Neuronal stem cell (in vitro differentiated cells): Measurements from ENCODE around the gene TSPEAR.

Experiments used
- DNase-seq: peaks from one replicate; pipeline ENCODE4 v3.0.0-alpha.2; 2013; ENCODE audit warnings: low spot score
- H2AFZ ChIP-seq: one replicate; pipeline ENCODE4 v1.6.1; 2013; ENCODE audit warnings: mild to moderate bottlenecking, low read length, inconsistent platforms
- H2AK5ac ChIP-seq: 2 replicates; pipeline ENCODE4 v1.6.1; 2013; ENCODE audit warnings: low read depth, mild to moderate bottlenecking, inconsistent platforms, low read length, moderate library complexity, mixed read lengths
- H2BK120ac ChIP-seq: 2 replicates; pipeline ENCODE4 v1.6.1; 2013; ENCODE audit warnings: low read depth, mild to moderate bottlenecking, inconsistent platforms, low read length, moderate library complexity, mixed read lengths
- H2BK12ac ChIP-seq: one replicate; pipeline ENCODE4 v1.6.1; 2013; ENCODE audit warnings: low read length, inconsistent platforms
- H2BK15ac ChIP-seq: 2 replicates; pipeline ENCODE4 v1.6.1; 2013; ENCODE audit warnings: mild to moderate bottlenecking, low read length, inconsistent platforms, mixed read lengths
- H2BK5ac ChIP-seq: one replicate; pipeline ENCODE4 v1.6.1; 2013; ENCODE audit warnings: inconsistent platforms, mild to moderate bottlenecking, low read length, moderate library complexity
- H3K14ac ChIP-seq: one replicate; pipeline ENCODE4 v1.6.1; 2013; ENCODE audit warnings: low read length, inconsistent platforms
- H3K18ac ChIP-seq: 2 replicates; pipeline ENCODE4 v1.6.1; 2013; ENCODE audit warnings: low read length, inconsistent platforms
- H3K23ac ChIP-seq: 2 replicates; pipeline ENCODE4 v1.6.1; 2013; ENCODE audit warnings: low read depth, mild to moderate bottlenecking, mixed read lengths, low read length, inconsistent platforms; ENCODE audit not compliant: poor library complexity
- H3K27ac ChIP-seq: replicated peaks from 3 replicates; pipeline ENCODE4 v1.5.1; 2013; ENCODE audit warnings: low read length, inconsistent platforms
- H3K27me3 ChIP-seq, 3 experiments: 2 replicates each; pipeline ENCODE4 v1.6.1; 2013; ENCODE audit warnings: low read length in 3 of 3, mild to moderate bottlenecking in 2 of 3, inconsistent platforms in 1 of 3, low read depth in 1 of 3, mixed read lengths in 1 of 3, moderate library complexity in 1 of 3; ENCODE audit not compliant: control insufficient read depth in 3 of 3, insufficient read depth in 3 of 3
- H3K36me3 ChIP-seq, 2 donors: replicated peaks in 1 of 2; 2 replicates each; pipeline ENCODE4 v1.6.1; 2013; ENCODE audit warnings: low read length in 2 of 2; ENCODE audit not compliant: control insufficient read depth in 2 of 2, insufficient read depth in 2 of 2
- H3K4ac ChIP-seq: 2 replicates; pipeline ENCODE4 v1.6.1; 2013; ENCODE audit warnings: inconsistent platforms, mild to moderate bottlenecking, low read length, moderate library complexity
- H3K4me1 ChIP-seq, 2 donors: 1 replicate in 1 of 2; 2 replicates in 1 of 2; pipeline ENCODE4 v1.6.1; 2013; ENCODE audit warnings: low read length in 2 of 2, low read depth in 1 of 2; ENCODE audit not compliant: control insufficient read depth in 2 of 2, insufficient read depth in 1 of 2
- H3K4me2 ChIP-seq: one replicate; pipeline ENCODE4 v1.6.1; 2013; ENCODE audit warnings: mild to moderate bottlenecking, low read length, inconsistent platforms; ENCODE audit not compliant: insufficient read depth, poor library complexity, severe bottlenecking
- H3K4me3 ChIP-seq, 2 donors: 2 replicates each; pipeline ENCODE4 v1.5.1; 2013; ENCODE audit warnings: low read length in 2 of 2, mild to moderate bottlenecking in 2 of 2, inconsistent platforms in 1 of 2, moderate library complexity in 1 of 2
- H3K79me1 ChIP-seq: one replicate; pipeline ENCODE4 v1.6.1; 2013; ENCODE audit warnings: low read depth, mild to moderate bottlenecking, inconsistent platforms, low read length, moderate library complexity
- H3K9ac ChIP-seq: one replicate; pipeline ENCODE4 v1.6.1; 2013; ENCODE audit warnings: mild to moderate bottlenecking, low read depth, low read length, inconsistent platforms; ENCODE audit not compliant: poor library complexity
- H3K9me3 ChIP-seq, 2 donors: replicated peaks in 1 of 2; 2 replicates each; pipeline versions ENCODE3 to v1.6.1; 2013; ENCODE audit warnings: low read length in 2 of 2, mild to moderate bottlenecking in 2 of 2, inconsistent platforms in 1 of 2, low read depth in 1 of 2, mixed read lengths in 1 of 2, moderate library complexity in 1 of 2; ENCODE audit not compliant: control insufficient read depth in 2 of 2, insufficient read depth in 1 of 2
- H4K8ac ChIP-seq: one replicate; pipeline ENCODE4 v1.6.1; 2013; ENCODE audit warnings: low read depth, mild to moderate bottlenecking, inconsistent platforms, low read length, moderate library complexity
- H4K91ac ChIP-seq: one replicate; pipeline ENCODE4 v1.6.1; 2013; ENCODE audit warnings: low read length, low read depth, mild to moderate bottlenecking, inconsistent platforms; ENCODE audit not compliant: poor library complexity
- WGBS, 2 donors: extraction: QIAGEN DNeasy Blood & Tissue Kit; methylation state at CpG; one replicate each; pipeline ENCODE4 v1.1.7; 2013; ENCODE audit warnings: missing lambda C conversion rate in 2 of 2, mixed read lengths in 1 of 2; ENCODE audit not compliant: insufficient read length in 2 of 2, insufficient replicate concordance in 1 of 2; ENCODE audit errors: extremely low coverage in 2 of 2; 5-methylcytosine and 5-hydroxymethylcytosine counted together

The TSPEAR gene

DNA sequence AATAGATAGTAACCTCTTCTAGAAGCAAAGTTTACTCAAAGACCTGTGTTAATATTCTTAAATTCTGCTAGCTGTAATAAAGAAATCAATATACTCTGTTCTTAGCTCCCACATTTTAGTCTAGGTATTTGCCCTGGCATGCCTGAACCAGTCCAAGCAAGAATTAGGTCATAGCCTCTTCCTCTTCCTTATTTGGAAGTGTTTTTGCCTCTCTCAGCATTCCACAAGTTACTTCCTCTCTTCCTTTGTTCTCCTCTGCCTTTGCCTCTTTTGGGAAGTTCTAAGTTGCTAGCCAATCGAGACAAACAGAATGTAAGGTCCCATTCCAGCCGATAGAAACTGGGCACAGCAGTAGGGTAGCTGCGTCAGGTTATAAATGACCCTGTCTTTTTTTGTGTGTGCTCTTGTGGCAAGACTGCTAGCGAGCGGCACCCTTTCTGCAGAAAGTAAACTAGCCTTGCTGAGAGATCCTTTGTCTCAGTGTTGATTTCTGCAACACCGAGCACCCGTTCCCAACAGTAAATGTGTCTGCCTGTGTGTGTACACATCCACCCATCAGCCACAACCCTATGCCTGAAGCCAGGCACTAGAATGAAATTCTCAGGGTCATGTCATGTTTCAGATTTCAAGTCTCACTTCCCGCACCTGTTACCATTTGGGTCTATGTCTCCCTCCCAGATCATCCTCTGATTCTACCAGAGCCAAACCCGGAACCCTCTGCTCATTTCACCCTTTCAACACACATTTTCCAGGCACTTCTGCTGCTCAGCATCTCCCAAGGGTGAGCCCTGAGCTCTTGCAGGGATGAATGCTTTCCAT lies 218.6 kb downstream of the TSPEAR start:
- no CpG with 5 or more reads among the region's 9 CpGs for whole genome bisulfite sequencing, 2 donors
- Histone ChIP-seq H3K27ac (no peak overlapping the region), H2BK12ac (no peak overlapping the region), H3K18ac (no peak overlapping the region), H3K4me2 (no peak overlapping the region), H3K4me1 (peaks cover 13 to 15% of the 10 kb centered on the region in 2 donors), H2BK120ac (no peak overlapping the region), H3K9me3 (peaks cover 16 to 42% of the 10 kb centered on the region in 2 donors), H2BK5ac (no peak overlapping the region), H4K91ac (no peak overlapping the region), H3K4me3 (no peak overlapping the region), H4K8ac (no peak overlapping the region), H2BK15ac (no peak overlapping the region), H3K79me1 (no peaks in the 10 kb centered on the region), H3K4ac (no peak overlapping the region), H3K27me3 (peaks cover 0 to 10% (median 0%) of the 10 kb centered on the region in 3 experiments), H3K23ac (no peak overlapping the region), H3K36me3 (no peaks in the 10 kb centered on the region), H3K14ac (no peak overlapping the region), H2AFZ (no peak overlapping the region), H3K9ac (no peak overlapping the region), H2AK5ac (no peak overlapping the region)
- DNase-seq: no peak

DNA sequence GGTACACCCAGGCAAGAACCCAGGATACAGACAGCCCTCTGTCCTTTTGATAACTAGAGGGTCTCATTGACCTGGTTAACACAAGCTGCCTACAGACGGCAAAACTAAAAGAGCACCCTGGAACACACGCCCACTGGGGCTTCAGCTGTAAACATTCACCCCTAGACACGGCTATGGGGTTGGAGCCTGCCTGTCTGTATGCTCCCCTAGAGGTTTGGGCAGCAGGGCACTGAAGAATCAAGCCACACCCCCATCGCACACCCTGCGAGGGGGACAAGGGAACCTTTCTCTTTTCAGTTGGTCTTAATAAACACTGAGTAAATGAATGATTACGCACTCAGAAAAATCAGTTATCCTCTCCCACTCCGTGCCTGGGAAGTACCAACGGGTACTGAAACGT lies 220.6 kb downstream of the TSPEAR start:
- Histone ChIP-seq H2BK15ac (no peak overlapping the region), H2BK12ac (no peak overlapping the region), H3K4me2 (no peak overlapping the region), H2AFZ (no peak overlapping the region), H2AK5ac (no peak overlapping the region), H4K8ac (no peak overlapping the region), H2BK120ac (no peak overlapping the region), H4K91ac (no peak overlapping the region), H3K23ac (no peak overlapping the region), H3K79me1 (no peaks in the 10 kb centered on the region), H2BK5ac (no peak overlapping the region), H3K14ac (no peak overlapping the region), H3K4me1 (no peaks in the 10 kb centered on the region), H3K4ac (no peak overlapping the region), H3K18ac (no peak overlapping the region), H3K4me3 (no peak overlapping the region), H3K9me3 (peaks cover 16 to 42% of the 10 kb centered on the region in 2 donors), H3K27me3 (peaks cover 0 to 7% (median 0%) of the 10 kb centered on the region in 3 experiments), H3K27ac (no peak overlapping the region), H3K36me3 (no peaks in the 10 kb centered on the region), H3K9ac (no peak overlapping the region)
- WGBS, 2 donors: no CpG with 5 or more reads among the region's 9 CpGs
- no peak for DNase-seq

DNA sequence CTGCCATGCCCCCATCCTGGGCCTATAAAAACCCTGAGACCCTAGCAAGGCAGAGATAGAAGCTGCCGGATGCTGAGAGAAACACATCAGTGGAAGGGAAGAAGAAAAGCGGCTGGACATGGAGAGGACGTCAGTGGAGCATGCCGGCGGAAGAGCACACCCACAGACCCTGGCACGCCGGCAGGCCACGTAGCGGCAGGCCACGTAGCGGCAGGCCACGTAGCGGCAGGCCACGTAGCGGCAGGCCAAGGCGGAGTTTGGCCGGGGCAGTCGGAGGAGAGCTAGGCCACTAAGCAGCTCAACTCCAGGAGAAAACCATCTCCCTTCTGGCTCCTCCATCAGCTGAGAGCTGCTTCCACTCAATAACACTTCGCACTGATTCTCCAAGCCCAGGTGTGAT lies 221.0 kb downstream of the TSPEAR start:
- Histone ChIP-seq H2AFZ (no peak overlapping the region), H3K9ac (no peak overlapping the region), H3K27me3 (peaks cover 0 to 11% (median 0%) of the 10 kb centered on the region in 3 experiments), H2BK5ac (no peak overlapping the region), H2AK5ac (no peak overlapping the region), H3K4ac (no peak overlapping the region), H3K36me3 (no peaks in the 10 kb centered on the region), H3K18ac (no peak overlapping the region), H3K27ac (no peak overlapping the region), H4K8ac (no peak overlapping the region), H2BK15ac (no peak overlapping the region), H3K4me1 (no peaks in the 10 kb centered on the region), H3K4me2 (no peak overlapping the region), H3K79me1 (no peaks in the 10 kb centered on the region), H3K23ac (no peak overlapping the region), H4K91ac (no peak overlapping the region), H3K9me3 (peaks cover 16 to 41% of the 10 kb centered on the region in 2 donors), H3K4me3 (no peak overlapping the region), H3K14ac (no peak overlapping the region), H2BK12ac (no peak overlapping the region), H2BK120ac (no peak overlapping the region)
- DNase-seq: no peak
- WGBS, 2 donors: no CpG with 5 or more reads among the region's 19 CpGs

DNA sequence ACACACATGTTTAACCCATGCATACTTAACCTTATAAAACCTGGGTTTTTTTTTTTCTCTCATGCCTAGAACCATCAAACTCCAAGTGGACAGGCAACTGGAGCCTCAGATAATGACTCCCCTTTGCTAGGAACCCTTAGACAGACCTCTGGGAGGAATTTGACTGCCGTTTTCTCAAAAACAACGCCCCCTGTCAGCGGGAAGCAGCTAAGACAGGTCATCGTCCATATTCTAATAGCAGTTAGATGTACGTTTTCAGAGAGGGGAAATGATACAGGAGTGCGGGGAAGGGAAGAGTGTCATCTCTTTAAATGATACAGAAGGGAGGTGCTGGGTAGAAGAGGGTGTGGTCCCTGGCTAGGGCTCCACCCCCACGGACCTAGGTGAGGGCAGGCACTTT lies 221.4 kb downstream of the TSPEAR start:
- Histone ChIP-seq H2BK5ac (no peak overlapping the region), H2BK120ac (no peak overlapping the region)

More for the DNA sequence above, 221.4 kb downstream of the TSPEAR start:
- WGBS, 2 donors: no CpG with 5 or more reads among the region's 7 CpGs
- H2BK12ac ChIP-seq: no peak overlapping the region
- H4K91ac ChIP-seq: no peak overlapping the region
- H3K18ac ChIP-seq: no peak overlapping the region
- no peak overlapping the region for H4K8ac ChIP-seq
- H2AFZ ChIP-seq: no peak overlapping the region
- DNase-seq: no peak
- H3K27ac ChIP-seq: no peak overlapping the region
- H2BK15ac ChIP-seq: no peak overlapping the region
- H3K4me3 ChIP-seq: no peak overlapping the region
- no peak overlapping the region for H3K9ac ChIP-seq
- H3K79me1 ChIP-seq: no peaks in the 10 kb centered on the region
- no peak overlapping the region for H3K23ac ChIP-seq
- peaks cover 0 to 10% (median 0%) of the 10 kb centered on the region in 3 experiments for H3K27me3 ChIP-seq
- no peak overlapping the region for H2AK5ac ChIP-seq
- H3K36me3 ChIP-seq: no peaks in the 10 kb centered on the region
- no peaks in the 10 kb centered on the region for H3K4me1 ChIP-seq
- H3K4me2 ChIP-seq: no peak overlapping the region
- no peak overlapping the region for H3K4ac ChIP-seq
- H3K9me3 ChIP-seq: peaks cover 16 to 37% of the 10 kb centered on the region in 2 donors
- H3K14ac ChIP-seq: no peak overlapping the region
